Measurements from ENCODE around the gene SLC17A4. TPM values are rescaled to one million over a fixed set of nuclear protein-coding genes. Genes with fewer than 3 reads are reported as not detected.

The SLC17A4 gene
- total RNA-seq, 1 donor, result under 0.01 TPM

- DNase-seq (ENCODE audit: low read depth in 2 of 3, low spot score in 2 of 3), result no peak
Measured at GRCh38 chr6:25794784-25795183, 40.2 kb downstream of the SLC17A4 start.

- DNase-seq (ENCODE audit: low read depth in 2 of 3, low spot score in 2 of 3), result no peak
Measured at GRCh38 chr6:25801436-25801835, 46.9 kb downstream of the SLC17A4 start.

- DNase-seq (ENCODE audit: low read depth in 2 of 3, low spot score in 2 of 3), result no peak
Measured at GRCh38 chr6:25804804-25805203, 50.3 kb downstream of the SLC17A4 start.

- DNase-seq (ENCODE audit: low read depth in 2 of 3, low spot score in 2 of 3), result no peak
Measured at GRCh38 chr6:25815194-25815593, 60.7 kb downstream of the SLC17A4 start.

GRCh38 chr6:25816252-25816651, 61.7 kb downstream of the SLC17A4 start:
- no peak for DNase-seq (ENCODE audit: low read depth in 2 of 3, low spot score in 2 of 3)

GRCh38 chr6:25821341-25821740, 66.8 kb downstream of the SLC17A4 start:
- no peak for DNase-seq (ENCODE audit: low read depth in 2 of 3, low spot score in 2 of 3)

- DNase-seq (ENCODE audit: low read depth in 2 of 3, low spot score in 2 of 3), result no peak
Measured at GRCh38 chr6:25829375-25829774, 74.8 kb downstream of the SLC17A4 start.

GRCh38 chr6:25830458-25830857, 75.9 kb downstream of the SLC17A4 start:
- DNase-seq (ENCODE audit: low read depth in 2 of 3, low spot score in 2 of 3), result no peak

Other genes starting within 250 kb of the SLC17A4 start
- gene SCGN, start 102.5 kb upstream of the SLC17A4 start, total RNA-seq, result not detected
- not detected for gene SLC17A1, start 77.3 kb downstream of the SLC17A4 start, total RNA-seq
- gene SLC17A3, start 119.5 kb downstream of the SLC17A4 start, total RNA-seq, result not detected
- gene SLC17A2, start 175.9 kb downstream of the SLC17A4 start, total RNA-seq, result not detected
- gene TRIM38, start 208.1 kb downstream of the SLC17A4 start, total RNA-seq, result 4.8 TPM

Data from hematopoietic multipotent progenitor cell (in vitro differentiated cells).